ENCODE measurements around the gene DDX20.

DNA sequence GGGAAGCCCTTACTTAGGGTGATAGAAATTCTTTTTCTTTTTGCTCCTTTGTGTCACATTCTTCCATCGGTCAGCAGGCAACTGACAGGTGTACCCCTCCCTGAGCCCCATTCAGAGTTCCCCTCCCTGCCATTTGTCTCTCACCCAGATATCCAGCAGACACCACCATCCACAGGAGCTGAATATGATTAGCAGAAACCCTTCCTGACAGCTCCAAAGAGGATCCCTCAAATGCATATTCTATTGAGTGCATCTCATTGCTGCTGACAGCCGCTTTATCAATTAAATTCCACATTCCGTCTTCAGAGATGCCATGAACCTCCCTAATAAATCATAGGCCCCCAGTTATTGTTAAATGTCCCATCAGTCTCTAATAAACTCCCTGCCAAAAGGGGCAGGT is 6.1 kb upstream of the DDX20 start:
- TF ChIP-seq, protein P1, sequence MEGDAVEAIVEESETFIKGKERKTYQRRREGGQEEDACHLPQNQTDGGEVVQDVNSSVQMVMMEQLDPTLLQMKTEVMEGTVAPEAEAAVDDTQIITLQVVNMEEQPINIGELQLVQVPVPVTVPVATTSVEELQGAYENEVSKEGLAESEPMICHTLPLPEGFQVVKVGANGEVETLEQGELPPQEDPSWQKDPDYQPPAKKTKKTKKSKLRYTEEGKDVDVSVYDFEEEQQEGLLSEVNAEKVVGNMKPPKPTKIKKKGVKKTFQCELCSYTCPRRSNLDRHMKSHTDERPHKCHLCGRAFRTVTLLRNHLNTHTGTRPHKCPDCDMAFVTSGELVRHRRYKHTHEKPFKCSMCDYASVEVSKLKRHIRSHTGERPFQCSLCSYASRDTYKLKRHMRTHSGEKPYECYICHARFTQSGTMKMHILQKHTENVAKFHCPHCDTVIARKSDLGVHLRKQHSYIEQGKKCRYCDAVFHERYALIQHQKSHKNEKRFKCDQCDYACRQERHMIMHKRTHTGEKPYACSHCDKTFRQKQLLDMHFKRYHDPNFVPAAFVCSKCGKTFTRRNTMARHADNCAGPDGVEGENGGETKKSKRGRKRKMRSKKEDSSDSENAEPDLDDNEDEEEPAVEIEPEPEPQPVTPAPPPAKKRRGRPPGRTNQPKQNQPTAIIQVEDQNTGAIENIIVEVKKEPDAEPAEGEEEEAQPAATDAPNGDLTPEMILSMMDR (IDR thresholded peaks at IDR 0.05 in 4 of 5, conservative IDR thresholded peaks at IDR 0.05 in 1 of 5): no peak
- no peak for TF ChIP-seq POLR2A (IDR thresholded peaks at IDR 0.05)
